A549 (cell line): ENCODE data around the gene SCYL1. TPM values are rescaled to one million over a fixed set of nuclear protein-coding genes. Genes with fewer than 3 reads are reported as not detected.
"Not testable (repeated sequence)": the region's sequence is repeated elsewhere in the genome, so short reads cannot be mapped to it uniquely, and the experiment has no call there.

ENCODE experiments used
- ATAC-seq, 2 experiments: fragments of 200-7000 bp in 1 of 2; fragments of >200 bp in 1 of 2; cut with Nextera tagmentation in 1 of 2; cut with Tn5 transposase in 1 of 2; 3 replicates each; pipeline versions ENCODE4 v1.8.0 to v1.9.1; 2018 to 2020; ENCODE audit warnings: mild to moderate bottlenecking in 1 of 2, moderate library complexity in 1 of 2
- CTCF ChIA-PET: fragments of 300-600 bp; sonication (Branson Sonifier 250); formaldehyde crosslinking; extraction: SDS; loops from one replicate; lab custom pipeline; 2021; ENCODE audit warnings: antibody characterized with exemption, inconsistent platforms; lab: Yijun Ruan, JAX
- POLR2A ChIA-PET: fragments of 350-600 bp; formaldehyde crosslinking; extraction: SDS; loops from one replicate; lab custom pipeline; 2021; ENCODE audit warnings: antibody characterized with exemption, inconsistent platforms; lab: Yijun Ruan, JAX
- DNase-seq, 2 experiments: peaks; one replicate each; pipeline versions ENCODE4 v3.0.0 to v3.0.0-alpha.2; 2011 to 2016; ENCODE audit warnings: low read depth in 1 of 2, low spot score in 1 of 2
- FAIRE-seq: peaks from 2 replicates; lab custom pipeline; 2011; peaks lifted over from hg19 to GRCh38; lab: Jason Lieb, UNC
- H3K27ac ChIP-seq, 2 experiments: fragments of >200 bp; sonication (Bioruptor Twin); formaldehyde crosslinking; 3 replicates each; pipeline ENCODE4 v1.5.1; 2016 to 2017
- H3K4me1 ChIP-seq: fragments of >200 bp; sonication (Bioruptor Twin); formaldehyde crosslinking; 3 replicates; pipeline ENCODE4 v1.6.1; 2016
- H3K4me2 ChIP-seq: fragments of >200 bp; sonication (Bioruptor Twin); formaldehyde crosslinking; 3 replicates; pipeline ENCODE4 v1.6.1; 2016
- H3K4me3 ChIP-seq: fragments of >200 bp; sonication (Bioruptor Twin); formaldehyde crosslinking; 3 replicates; pipeline ENCODE4 v1.5.1; 2016
- H3K9me3 ChIP-seq: fragments of >200 bp; sonication (Bioruptor Twin); formaldehyde crosslinking; 3 replicates; pipeline ENCODE4 v1.6.1; 2016
- CBX2 ChIP-seq: fragments of 200-600 bp; sonication (generic); IDR thresholded peaks from 2 replicates; pipeline ENCODE4 v1.6.1; 2016; ENCODE audit warnings: low read depth, mild to moderate bottlenecking, borderline replicate concordance
- CBX8 ChIP-seq: fragments of 200-600 bp; sonication (generic); IDR thresholded peaks from 2 replicates; pipeline ENCODE4 v1.6.1; 2016
- EHF ChIP-seq: fragments of 250-450 bp; sonication (Bioruptor Pico); IDR thresholded peaks from 2 replicates; pipeline ENCODE4 v1.5.0; 2020; ENCODE audit warnings: mild to moderate bottlenecking
- EHMT2 ChIP-seq: fragments of 200-600 bp; sonication (generic); IDR thresholded peaks from 2 replicates; pipeline ENCODE4 v1.6.1; 2016; ENCODE audit warnings: antibody characterized with exemption, low read depth, mild to moderate bottlenecking, moderate library complexity
- HOXB13 ChIP-seq: fragments of 250-450 bp; sonication (Bioruptor Pico); IDR thresholded peaks from 2 replicates; pipeline ENCODE4 v1.5.0; 2020; ENCODE audit warnings: low read depth, mild to moderate bottlenecking, moderate library complexity
- HOXB5 ChIP-seq: fragments of 250-450 bp; sonication (Bioruptor Pico); IDR thresholded peaks from 2 replicates; pipeline ENCODE4 v1.5.0; 2020; ENCODE audit warnings: mild to moderate bottlenecking, moderate library complexity
- NR3C1 ChIP-seq: fragments of >200 bp; sonication (Bioruptor Twin); formaldehyde crosslinking; IDR thresholded peaks from 3 replicates; pipeline ENCODE4 v1.6.1; 2017
- POLR2AphosphoS2 ChIP-seq: conservative IDR thresholded peaks from 2 replicates; pipeline ENCODE4 v1.6.1; 2012; ENCODE audit warnings: low read length, improper control_type of control experiment, inconsistent platforms
- RARB ChIP-seq: fragments of 250-450 bp; sonication (Bioruptor Pico); IDR thresholded peaks from 2 replicates; pipeline ENCODE4 v1.8.0; 2021; ENCODE audit warnings: mild to moderate bottlenecking, moderate library complexity
- RFX5 ChIP-seq: fragments of 450-650 bp; IDR thresholded peaks from 2 replicates; pipeline ENCODE4 v1.7.1; 2014; ENCODE audit warnings: antibody characterized with exemption, mild to moderate bottlenecking, moderate library complexity
- SREBF2 ChIP-seq: fragments of 450-650 bp; IDR thresholded peaks from 2 replicates; pipeline ENCODE4 v1.6.1; 2014; ENCODE audit warnings: mild to moderate bottlenecking, moderate library complexity
- TP53 ChIP-seq: fragments of 250-450 bp; sonication (Bioruptor Pico); IDR thresholded peaks from 2 replicates; pipeline ENCODE4 v1.5.0; 2021; ENCODE audit warnings: mild to moderate bottlenecking, moderate library complexity
- WGBS: methylation state at CpG from one replicate; pipeline ENCODE4 v1.1.6; 2017; ENCODE audit errors: missing lambda C conversion rate; 5-methylcytosine and 5-hydroxymethylcytosine counted together
- polyA plus RNA-seq, 4 experiments: library from polyadenylated mRNA; depleted of rRNA in 3 of 4; stranded (reverse); fragments of >200 nt; fragmentation: RNase III in 1 of 4; extraction: RNeasy Plus Mini Kit Qiagen cat#74134 plus additional on column Dnase treatment in 1 of 4; gene quantifications; 2 replicates in 3 of 4; 3 replicates in 1 of 4; pipeline ENCODE4 v1.2.3, GENCODE V29; 2011 to 2017
- TF ChIP-seq, protein P1 (sequence below): fragments of 150-350 bp; IDR thresholded peaks from 2 replicates; pipeline ENCODE4 v1.6.1; 2014; ENCODE audit warnings: low read depth, mild to moderate bottlenecking, low read length
- TF ChIP-seq, protein P2 (sequence below): fragments of 450-650 bp; IDR thresholded peaks from 2 replicates; pipeline ENCODE4 v1.6.1; 2014; ENCODE audit warnings: antibody characterized with exemption
- TF ChIP-seq, protein P3 (sequence below): fragments of >200 bp; sonication (Bioruptor Twin); formaldehyde crosslinking; IDR thresholded peaks from 2 replicates; pipeline ENCODE4 v1.6.1; 2016
- TF ChIP-seq, protein P4 (sequence below): fragments of >200 bp; sonication (Bioruptor Twin); formaldehyde crosslinking; IDR thresholded peaks from 3 replicates; pipeline ENCODE4 v1.6.1; 2016
- TF ChIP-seq, protein P5 (sequence below): fragments of 200-600 bp; sonication (generic); IDR thresholded peaks from 2 replicates; pipeline ENCODE4 v1.6.1; 2016; ENCODE audit warnings: antibody characterized with exemption, mild to moderate bottlenecking, moderate library complexity

The SCYL1 gene
- polyA plus RNA-seq, 2 of the 4 experiments (the other 2 are of a cell fraction): 30.8 to 46.8 TPM

DNA sequence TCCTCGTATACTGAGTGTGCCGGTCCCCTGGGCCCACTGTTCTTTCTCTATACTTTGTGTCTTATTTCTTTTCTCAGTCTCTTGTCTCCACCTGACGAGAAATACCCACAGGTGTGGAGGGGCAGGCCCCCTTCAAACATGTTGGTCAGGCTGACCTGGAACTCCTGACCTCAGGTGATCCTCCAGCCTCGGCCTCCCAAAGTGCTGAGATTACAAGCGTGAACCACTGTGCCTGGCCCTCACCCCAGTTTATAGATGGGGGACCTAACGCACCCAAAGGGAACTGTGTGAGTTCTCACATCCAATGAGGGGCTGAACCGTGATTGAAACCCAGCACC is 1.3 kb upstream of the SCYL1 start:
- H3K9me3 ChIP-seq, DNase-seq, ATAC-seq, H3K4me2 ChIP-seq, H3K27ac ChIP-seq, POLR2A ChIA-PET, FAIRE-seq, H3K4me3 ChIP-seq: not testable (repeated sequence)
- H3K4me1 ChIP-seq: peaks cover 18% of the 10 kb centered on the region
- CTCF ChIA-PET: interaction anchor here (2.5 to 5.0 kb wide), 2 partner anchors 18 to 48 kb away, joined by 8 to 33 read pairs; partner anchors contain the start of gene FAM89B
- 94% methylated on average over 7 of the region's 7 CpGs for WGBS

DNA sequence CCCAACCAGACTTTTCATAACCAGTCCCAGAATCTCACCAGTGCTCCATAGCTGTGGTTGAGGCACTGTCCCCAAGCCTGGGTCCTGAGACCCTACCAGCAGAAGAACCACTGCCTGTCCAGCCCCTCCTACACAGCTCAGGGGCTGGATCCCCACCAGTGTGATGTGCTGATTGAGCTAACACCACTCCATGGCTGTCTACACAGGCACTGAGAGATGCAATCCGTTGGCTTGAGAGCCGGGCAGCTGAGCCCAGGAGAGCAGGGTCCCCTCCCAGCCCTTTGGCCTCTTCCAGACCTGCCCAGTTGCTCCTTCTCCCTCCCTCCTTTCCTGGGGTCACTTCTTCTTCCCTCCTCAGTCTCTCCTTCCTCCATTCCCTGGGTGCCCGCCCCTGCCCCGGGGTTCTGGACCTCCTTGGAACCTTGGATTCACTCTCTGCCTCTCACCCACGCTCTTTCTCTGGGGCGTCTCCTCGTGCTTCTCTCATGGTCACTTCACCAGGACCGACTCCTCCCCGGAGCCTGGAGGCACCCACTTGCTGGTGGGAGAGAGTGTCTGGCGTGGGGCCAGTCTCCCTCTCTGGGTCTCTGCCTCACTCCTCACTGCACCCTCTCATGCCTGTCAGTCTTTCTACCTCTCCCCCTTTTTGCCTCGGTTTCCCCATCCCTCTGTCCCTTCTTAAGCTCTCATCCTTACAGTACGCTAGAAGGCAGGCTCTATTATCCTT is 706 bp upstream of the SCYL1 start:
- WGBS: 84% methylated on average over 12 of the region's 12 CpGs
- Histone ChIP-seq H3K4me1 (peaks cover 18% of the 10 kb centered on the region), H3K4me2 (peak overlapping the region; percentile 58), H3K27ac (peak overlapping the region in 1 of 2 experiments; percentile 99; a peak in 3 of 6 replicates), H3K9me3 (no peaks in the 10 kb centered on the region), H3K4me3 (peak overlapping the region; percentile 17; the same call in 1 of the 3 replicates)
- CTCF ChIA-PET: interaction anchor here (1.2 to 5.0 kb wide), 5 partner anchors 15 to 48 kb away, joined by 3 to 33 read pairs (median 8); partner anchors contain the start of genes FAM89B and ZNRD2
- POLR2A ChIA-PET: interaction anchor here (0.6 to 1.5 kb wide), 3 partner anchors 36 to 48 kb away, joined by 3 to 4 read pairs (median 3); partner anchors contain the start of genes FAM89B and ZNRD2
- TF ChIP-seq TP53 (CRISPR knock-in tag) (no peak), CBX2 (no peak), SREBF2 (no peak), POLR2AphosphoS2 (no peak), EHMT2 (no peak), RARB (no peak), EHF (CRISPR knock-in tag) (no peak), HOXB5 (CRISPR knock-in tag) (no peak), RFX5 (no peak), HOXB13 (CRISPR knock-in tag) (no peak), CBX8 (no peak), NR3C1 (no peak)
- TF ChIP-seq, protein P1, sequence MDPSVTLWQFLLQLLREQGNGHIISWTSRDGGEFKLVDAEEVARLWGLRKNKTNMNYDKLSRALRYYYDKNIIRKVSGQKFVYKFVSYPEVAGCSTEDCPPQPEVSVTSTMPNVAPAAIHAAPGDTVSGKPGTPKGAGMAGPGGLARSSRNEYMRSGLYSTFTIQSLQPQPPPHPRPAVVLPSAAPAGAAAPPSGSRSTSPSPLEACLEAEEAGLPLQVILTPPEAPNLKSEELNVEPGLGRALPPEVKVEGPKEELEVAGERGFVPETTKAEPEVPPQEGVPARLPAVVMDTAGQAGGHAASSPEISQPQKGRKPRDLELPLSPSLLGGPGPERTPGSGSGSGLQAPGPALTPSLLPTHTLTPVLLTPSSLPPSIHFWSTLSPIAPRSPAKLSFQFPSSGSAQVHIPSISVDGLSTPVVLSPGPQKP: no peak
- TF ChIP-seq, protein P2, sequence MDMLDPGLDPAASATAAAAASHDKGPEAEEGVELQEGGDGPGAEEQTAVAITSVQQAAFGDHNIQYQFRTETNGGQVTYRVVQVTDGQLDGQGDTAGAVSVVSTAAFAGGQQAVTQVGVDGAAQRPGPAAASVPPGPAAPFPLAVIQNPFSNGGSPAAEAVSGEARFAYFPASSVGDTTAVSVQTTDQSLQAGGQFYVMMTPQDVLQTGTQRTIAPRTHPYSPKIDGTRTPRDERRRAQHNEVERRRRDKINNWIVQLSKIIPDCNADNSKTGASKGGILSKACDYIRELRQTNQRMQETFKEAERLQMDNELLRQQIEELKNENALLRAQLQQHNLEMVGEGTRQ: no peak
- TF ChIP-seq, protein P3, sequence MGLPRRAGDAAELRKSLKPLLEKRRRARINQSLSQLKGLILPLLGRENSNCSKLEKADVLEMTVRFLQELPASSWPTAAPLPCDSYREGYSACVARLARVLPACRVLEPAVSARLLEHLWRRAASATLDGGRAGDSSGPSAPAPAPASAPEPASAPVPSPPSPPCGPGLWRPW: no peak
- TF ChIP-seq, protein P4, sequence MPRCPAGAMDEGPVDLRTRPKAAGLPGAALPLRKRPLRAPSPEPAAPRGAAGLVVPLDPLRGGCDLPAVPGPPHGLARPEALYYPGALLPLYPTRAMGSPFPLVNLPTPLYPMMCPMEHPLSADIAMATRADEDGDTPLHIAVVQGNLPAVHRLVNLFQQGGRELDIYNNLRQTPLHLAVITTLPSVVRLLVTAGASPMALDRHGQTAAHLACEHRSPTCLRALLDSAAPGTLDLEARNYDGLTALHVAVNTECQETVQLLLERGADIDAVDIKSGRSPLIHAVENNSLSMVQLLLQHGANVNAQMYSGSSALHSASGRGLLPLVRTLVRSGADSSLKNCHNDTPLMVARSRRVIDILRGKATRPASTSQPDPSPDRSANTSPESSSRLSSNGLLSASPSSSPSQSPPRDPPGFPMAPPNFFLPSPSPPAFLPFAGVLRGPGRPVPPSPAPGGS: no peak
- TF ChIP-seq, protein P5, sequence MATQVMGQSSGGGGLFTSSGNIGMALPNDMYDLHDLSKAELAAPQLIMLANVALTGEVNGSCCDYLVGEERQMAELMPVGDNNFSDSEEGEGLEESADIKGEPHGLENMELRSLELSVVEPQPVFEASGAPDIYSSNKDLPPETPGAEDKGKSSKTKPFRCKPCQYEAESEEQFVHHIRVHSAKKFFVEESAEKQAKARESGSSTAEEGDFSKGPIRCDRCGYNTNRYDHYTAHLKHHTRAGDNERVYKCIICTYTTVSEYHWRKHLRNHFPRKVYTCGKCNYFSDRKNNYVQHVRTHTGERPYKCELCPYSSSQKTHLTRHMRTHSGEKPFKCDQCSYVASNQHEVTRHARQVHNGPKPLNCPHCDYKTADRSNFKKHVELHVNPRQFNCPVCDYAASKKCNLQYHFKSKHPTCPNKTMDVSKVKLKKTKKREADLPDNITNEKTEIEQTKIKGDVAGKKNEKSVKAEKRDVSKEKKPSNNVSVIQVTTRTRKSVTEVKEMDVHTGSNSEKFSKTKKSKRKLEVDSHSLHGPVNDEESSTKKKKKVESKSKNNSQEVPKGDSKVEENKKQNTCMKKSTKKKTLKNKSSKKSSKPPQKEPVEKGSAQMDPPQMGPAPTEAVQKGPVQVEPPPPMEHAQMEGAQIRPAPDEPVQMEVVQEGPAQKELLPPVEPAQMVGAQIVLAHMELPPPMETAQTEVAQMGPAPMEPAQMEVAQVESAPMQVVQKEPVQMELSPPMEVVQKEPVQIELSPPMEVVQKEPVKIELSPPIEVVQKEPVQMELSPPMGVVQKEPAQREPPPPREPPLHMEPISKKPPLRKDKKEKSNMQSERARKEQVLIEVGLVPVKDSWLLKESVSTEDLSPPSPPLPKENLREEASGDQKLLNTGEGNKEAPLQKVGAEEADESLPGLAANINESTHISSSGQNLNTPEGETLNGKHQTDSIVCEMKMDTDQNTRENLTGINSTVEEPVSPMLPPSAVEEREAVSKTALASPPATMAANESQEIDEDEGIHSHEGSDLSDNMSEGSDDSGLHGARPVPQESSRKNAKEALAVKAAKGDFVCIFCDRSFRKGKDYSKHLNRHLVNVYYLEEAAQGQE: no peak
- FAIRE-seq: no peak
- no peak for DNase-seq
- ATAC-seq: peak; percentile 22 to 27; a peak in 4 of 6 replicates
